Ascending aorta (tissue), 2 donors: ENCODE results near the gene TNFAIP8. TPM values are rescaled to one million over a fixed set of nuclear protein-coding genes. Genes with fewer than 3 reads are reported as not detected.

Experiments used
- DNase-seq, 2 donors: peaks; one replicate each; pipeline ENCODE4 v3.0.0-alpha.2; 2019; ENCODE audit warnings: low spot score in 2 of 2
- H3K27ac ChIP-seq, 2 donors: fragments of 200-600 bp; sonication (generic); one replicate each; pipeline ENCODE4 v1.5.1; 2016 to 2017; ENCODE audit warnings: mild to moderate bottlenecking in 1 of 2
- H3K27me3 ChIP-seq: fragments of 200-600 bp; sonication (generic); one replicate; pipeline ENCODE4 v1.5.1; 2017
- H3K36me3 ChIP-seq, 2 donors: fragments of 200-600 bp; sonication (generic); one replicate each; pipeline ENCODE4 v1.5.1; 2016
- H3K4me1 ChIP-seq, 2 donors: fragments of 200-600 bp; sonication (generic); one replicate each; pipeline ENCODE4 v1.5.1; 2016 to 2017; ENCODE audit warnings: mild to moderate bottlenecking in 1 of 2
- H3K4me3 ChIP-seq, 2 donors: fragments of 200-600 bp; sonication (generic); one replicate each; pipeline ENCODE4 v1.5.1; 2016 to 2017; ENCODE audit warnings: mild to moderate bottlenecking in 1 of 2
- H3K9me3 ChIP-seq, 2 donors: fragments of 200-600 bp; sonication (generic); one replicate each; pipeline ENCODE4 v1.5.1; 2016
- intact Hi-C: fragments of 100-400 bp; cut with DNase I; formaldehyde crosslinking; loops from one replicate; pipeline ENCODE4 v1.15.1; 2023
- total RNA-seq: library from RNA; depleted of rRNA; stranded (reverse); fragments of >200 nt; gene quantifications from one replicate; pipeline ENCODE4 v1.1.0, GENCODE V29; 2016
- TF ChIP-seq, protein P1 (sequence below), 3 experiments: fragments of 200-600 bp in 2 of 3; fragments of 450-650 bp in 1 of 3; sonication (generic) in 2 of 3; IDR thresholded peaks; one replicate each; pipeline ENCODE4 v1.5.1; 2016 to 2019; ENCODE audit warnings: antibody characterized with exemption in 3 of 3, mild to moderate bottlenecking in 1 of 3, moderate library complexity in 1 of 3

TNFAIP8 gene
- total RNA-seq, 1 donor from 2014 or later = 3.5 TPM

DNA sequence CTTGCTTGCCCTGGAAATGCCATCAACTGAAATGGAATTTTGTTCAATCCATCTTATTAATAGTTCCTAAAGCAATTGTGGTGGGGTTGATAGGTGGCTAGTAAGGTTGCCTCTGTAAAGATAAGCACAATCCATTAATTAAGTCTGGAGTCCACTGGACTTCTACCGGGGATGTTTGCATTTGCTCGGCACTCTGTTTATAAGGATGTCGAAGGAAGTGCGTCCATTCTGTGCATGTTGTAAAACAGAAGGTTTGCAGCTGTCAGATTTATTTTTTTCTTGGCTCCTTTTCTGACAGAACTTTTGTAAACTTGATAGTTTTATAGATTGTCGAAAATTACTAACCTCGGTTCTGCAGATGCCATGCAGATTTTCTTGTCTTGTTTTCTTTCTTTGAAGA is 12.8 kb upstream of the TNFAIP8 start:
- no peaks in the 10 kb centered on the region for H3K4me1 ChIP-seq
- no peaks in the 10 kb centered on the region for H3K27me3 ChIP-seq
- H3K4me3 ChIP-seq = no peak overlapping the region
- intact Hi-C loops = no loop called here
- no peak overlapping the region for H3K27ac ChIP-seq
- no peaks in the 10 kb centered on the region for H3K36me3 ChIP-seq
- DNase-seq = no peak
- H3K9me3 ChIP-seq = no peaks in the 10 kb centered on the region
- TF ChIP-seq, protein P1, sequence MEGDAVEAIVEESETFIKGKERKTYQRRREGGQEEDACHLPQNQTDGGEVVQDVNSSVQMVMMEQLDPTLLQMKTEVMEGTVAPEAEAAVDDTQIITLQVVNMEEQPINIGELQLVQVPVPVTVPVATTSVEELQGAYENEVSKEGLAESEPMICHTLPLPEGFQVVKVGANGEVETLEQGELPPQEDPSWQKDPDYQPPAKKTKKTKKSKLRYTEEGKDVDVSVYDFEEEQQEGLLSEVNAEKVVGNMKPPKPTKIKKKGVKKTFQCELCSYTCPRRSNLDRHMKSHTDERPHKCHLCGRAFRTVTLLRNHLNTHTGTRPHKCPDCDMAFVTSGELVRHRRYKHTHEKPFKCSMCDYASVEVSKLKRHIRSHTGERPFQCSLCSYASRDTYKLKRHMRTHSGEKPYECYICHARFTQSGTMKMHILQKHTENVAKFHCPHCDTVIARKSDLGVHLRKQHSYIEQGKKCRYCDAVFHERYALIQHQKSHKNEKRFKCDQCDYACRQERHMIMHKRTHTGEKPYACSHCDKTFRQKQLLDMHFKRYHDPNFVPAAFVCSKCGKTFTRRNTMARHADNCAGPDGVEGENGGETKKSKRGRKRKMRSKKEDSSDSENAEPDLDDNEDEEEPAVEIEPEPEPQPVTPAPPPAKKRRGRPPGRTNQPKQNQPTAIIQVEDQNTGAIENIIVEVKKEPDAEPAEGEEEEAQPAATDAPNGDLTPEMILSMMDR (IDR thresholded peaks at IDR 0.05) = no peak

GRCh38 chr5:119343766-119344165 is 12.1 kb upstream of the TNFAIP8 start:
- Histone ChIP-seq H3K27me3 (no peaks in the 10 kb centered on the region), H3K4me1 (no peaks in the 10 kb centered on the region), H3K36me3 (no peaks in the 10 kb centered on the region), H3K27ac (no peak overlapping the region), H3K4me3 (no peak overlapping the region), H3K9me3 (no peaks in the 10 kb centered on the region)
- DNase-seq = no peak
- intact Hi-C loops = no loop called here
- TF ChIP-seq, protein P1 (IDR thresholded peaks at IDR 0.05) = no peak

DNA sequence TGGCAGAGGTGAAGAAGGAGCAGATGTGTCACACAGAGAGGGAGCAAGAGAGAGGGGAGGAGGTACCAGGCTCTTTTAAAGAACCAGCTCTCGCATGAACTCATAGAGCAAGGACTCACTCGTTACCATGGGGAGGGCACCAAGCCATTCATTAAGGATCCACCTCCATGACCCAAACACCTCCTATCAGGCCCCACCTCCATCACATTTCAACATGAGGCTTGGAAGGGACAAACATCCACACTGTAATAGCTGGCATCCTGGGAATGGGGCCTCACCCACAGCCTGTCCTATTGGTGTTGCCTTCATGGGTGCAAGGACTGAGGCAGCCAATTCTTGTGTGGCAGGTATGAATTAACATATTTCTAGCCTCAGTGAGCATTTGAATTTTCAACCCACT is 11.6 kb upstream of the TNFAIP8 start:
- H3K27me3 ChIP-seq = no peaks in the 10 kb centered on the region
- no peaks in the 10 kb centered on the region for H3K36me3 ChIP-seq
- no peaks in the 10 kb centered on the region for H3K4me1 ChIP-seq
- H3K4me3 ChIP-seq = no peak overlapping the region
- no peaks in the 10 kb centered on the region for H3K9me3 ChIP-seq
- TF ChIP-seq, protein P1 (IDR thresholded peaks at IDR 0.05) = no peak
- H3K27ac ChIP-seq = no peak overlapping the region
- no peak for DNase-seq
- intact Hi-C loops = no loop called here

- DNase-seq = no peak
- Histone ChIP-seq H3K9me3 (no peaks in the 10 kb centered on the region), H3K4me3 (no peak overlapping the region), H3K27me3 (no peaks in the 10 kb centered on the region), H3K36me3 (no peaks in the 10 kb centered on the region), H3K27ac (no peak overlapping the region), H3K4me1 (no peaks in the 10 kb centered on the region)
- intact Hi-C loops = no loop called here
- TF ChIP-seq, protein P1 (IDR thresholded peaks at IDR 0.05) = no peak
Observed at GRCh38 chr5:119345861-119346260, 10.0 kb upstream of the TNFAIP8 start.

DNA sequence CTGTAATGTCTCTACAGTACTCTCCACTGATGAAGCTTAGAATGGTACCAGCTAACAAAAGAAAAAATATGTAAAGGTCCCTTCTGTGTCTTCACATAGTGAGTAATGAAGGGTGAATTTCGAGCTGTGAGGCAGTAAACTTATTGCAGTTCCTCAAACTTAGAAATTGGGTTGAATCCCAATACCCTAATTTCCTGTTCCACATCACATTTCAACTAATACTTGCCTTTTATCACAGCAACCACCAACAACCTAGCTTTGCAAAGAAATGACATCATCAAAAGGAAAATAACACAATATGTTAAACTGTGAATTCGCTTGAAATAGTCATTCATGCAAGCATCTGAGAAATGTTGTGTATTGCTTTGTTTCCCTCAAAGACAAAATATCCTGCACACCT is 9.4 kb upstream of the TNFAIP8 start:
- intact Hi-C loops = no loop called here
- TF ChIP-seq, protein P1 (IDR thresholded peaks at IDR 0.05) = no peak
- H3K4me3 ChIP-seq = no peak overlapping the region
- no peak for DNase-seq
- H3K4me1 ChIP-seq = no peaks in the 10 kb centered on the region
- no peak overlapping the region for H3K27ac ChIP-seq
- no peaks in the 10 kb centered on the region for H3K9me3 ChIP-seq
- H3K27me3 ChIP-seq = no peaks in the 10 kb centered on the region
- H3K36me3 ChIP-seq = no peaks in the 10 kb centered on the region

- DNase-seq = no peak
- H3K27ac ChIP-seq = no peak overlapping the region
- H3K4me1 ChIP-seq = no peaks in the 10 kb centered on the region
- TF ChIP-seq, protein P1 (IDR thresholded peaks at IDR 0.05) = no peak
- H3K9me3 ChIP-seq = no peaks in the 10 kb centered on the region
- no peaks in the 10 kb centered on the region for H3K36me3 ChIP-seq
- no peak overlapping the region for H3K4me3 ChIP-seq
- intact Hi-C loops = no loop called here
- H3K27me3 ChIP-seq = no peaks in the 10 kb centered on the region
Observed at GRCh38 chr5:119347574-119347973, 8.2 kb upstream of the TNFAIP8 start.
